ENCODE results near the gene ELOVL7.
"Not testable (repeated sequence)": the region's sequence is repeated elsewhere in the genome, so short reads cannot be mapped to it uniquely, and the experiment has no call there.

Gene ELOVL7

GRCh38 chr5:60802986-60803385 lies 41.1 kb downstream of the ELOVL7 start:
- DNase-seq (ENCODE audit: low read depth in 2 of 2): no peak
- TF ChIP-seq, protein P1, sequence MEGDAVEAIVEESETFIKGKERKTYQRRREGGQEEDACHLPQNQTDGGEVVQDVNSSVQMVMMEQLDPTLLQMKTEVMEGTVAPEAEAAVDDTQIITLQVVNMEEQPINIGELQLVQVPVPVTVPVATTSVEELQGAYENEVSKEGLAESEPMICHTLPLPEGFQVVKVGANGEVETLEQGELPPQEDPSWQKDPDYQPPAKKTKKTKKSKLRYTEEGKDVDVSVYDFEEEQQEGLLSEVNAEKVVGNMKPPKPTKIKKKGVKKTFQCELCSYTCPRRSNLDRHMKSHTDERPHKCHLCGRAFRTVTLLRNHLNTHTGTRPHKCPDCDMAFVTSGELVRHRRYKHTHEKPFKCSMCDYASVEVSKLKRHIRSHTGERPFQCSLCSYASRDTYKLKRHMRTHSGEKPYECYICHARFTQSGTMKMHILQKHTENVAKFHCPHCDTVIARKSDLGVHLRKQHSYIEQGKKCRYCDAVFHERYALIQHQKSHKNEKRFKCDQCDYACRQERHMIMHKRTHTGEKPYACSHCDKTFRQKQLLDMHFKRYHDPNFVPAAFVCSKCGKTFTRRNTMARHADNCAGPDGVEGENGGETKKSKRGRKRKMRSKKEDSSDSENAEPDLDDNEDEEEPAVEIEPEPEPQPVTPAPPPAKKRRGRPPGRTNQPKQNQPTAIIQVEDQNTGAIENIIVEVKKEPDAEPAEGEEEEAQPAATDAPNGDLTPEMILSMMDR (IDR thresholded peaks at IDR 0.05; ENCODE audit: low read depth, low read length): no peak
- no peak overlapping the region for H3K4me3 ChIP-seq (replicated peaks in 1 of 2; ENCODE audit: low read depth in 2 of 2, low read length in 2 of 2)

- H3K4me3 ChIP-seq (replicated peaks in 1 of 2; ENCODE audit: low read depth in 2 of 2, low read length in 2 of 2): no peak overlapping the region
- TF ChIP-seq, protein P1 (IDR thresholded peaks at IDR 0.05; ENCODE audit: low read depth, low read length): no peak
- no peak for DNase-seq (ENCODE audit: low read depth in 2 of 2)
Measured at GRCh38 chr5:60802226-60802625, 41.8 kb downstream of the ELOVL7 start.

DNA sequence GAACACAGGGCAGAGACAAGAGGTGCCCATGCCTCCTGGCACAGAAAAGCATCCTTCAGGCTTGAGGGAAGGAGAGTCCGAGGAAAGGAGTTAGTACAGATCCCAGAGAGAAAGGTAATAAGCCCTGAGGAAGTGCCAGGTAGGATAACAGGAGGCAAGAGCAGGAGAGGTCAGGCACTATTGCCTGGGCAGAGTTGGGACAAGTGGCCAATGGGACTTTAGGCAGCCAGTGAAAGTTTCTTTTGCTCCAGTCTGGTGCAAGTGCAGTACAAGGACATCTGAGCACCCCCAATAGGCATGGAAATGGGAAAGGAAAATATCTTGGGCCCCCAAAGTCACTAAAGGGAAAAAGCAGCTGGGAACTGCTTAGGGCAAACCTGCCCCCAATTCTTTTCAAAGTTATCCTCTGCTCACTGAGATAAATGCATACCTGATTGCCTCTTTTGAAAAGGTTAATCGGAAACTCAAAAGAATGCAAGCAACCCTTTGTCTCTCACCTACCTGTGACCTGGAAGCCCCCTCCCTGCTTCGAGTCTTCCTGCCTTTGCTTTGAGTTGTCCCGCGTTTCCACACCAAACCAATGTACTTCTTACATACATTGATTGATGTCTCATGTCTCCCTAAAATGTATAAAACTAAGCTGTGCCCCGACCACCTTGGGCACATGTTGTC lies 46.5 kb downstream of the ELOVL7 start:
- H3K4me3 ChIP-seq (replicated peaks in 1 of 2; ENCODE audit: low read depth in 2 of 2, low read length in 2 of 2): no peak overlapping the region
- no peak for DNase-seq (ENCODE audit: low read depth in 2 of 2)
- TF ChIP-seq, protein P1 (IDR thresholded peaks at IDR 0.05; ENCODE audit: low read depth, low read length): no peak

DNA sequence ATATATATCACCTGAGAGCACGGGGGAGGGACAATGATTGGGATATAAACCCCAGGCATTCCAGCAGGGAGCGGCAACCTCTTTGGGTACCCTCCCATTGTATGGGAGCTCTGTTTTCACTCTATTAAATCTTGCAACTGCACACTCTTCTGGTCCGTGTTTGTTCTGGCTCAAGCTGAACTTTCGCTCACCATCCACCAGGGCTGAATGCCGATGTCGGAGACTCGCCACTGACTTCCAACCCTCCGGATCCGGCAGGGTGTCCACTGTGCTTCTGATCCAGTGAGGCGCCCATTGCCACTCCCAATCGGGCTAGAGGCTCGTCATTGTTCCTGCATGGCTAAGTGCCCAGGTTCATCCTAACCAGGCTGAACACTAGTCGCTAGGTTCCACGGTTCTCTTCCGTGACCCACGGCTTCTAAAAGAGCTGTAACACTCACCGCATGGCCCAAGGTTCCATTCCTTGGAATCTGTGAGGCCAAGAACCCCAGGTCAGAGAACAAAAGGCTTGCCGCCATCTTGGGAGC lies 48.6 kb downstream of the ELOVL7 start:
- H3K4me3 ChIP-seq (replicated peaks in 1 of 2; ENCODE audit: low read depth in 2 of 2, low read length in 2 of 2); DNase-seq (ENCODE audit: low read depth in 2 of 2): not testable (repeated sequence)

DNA sequence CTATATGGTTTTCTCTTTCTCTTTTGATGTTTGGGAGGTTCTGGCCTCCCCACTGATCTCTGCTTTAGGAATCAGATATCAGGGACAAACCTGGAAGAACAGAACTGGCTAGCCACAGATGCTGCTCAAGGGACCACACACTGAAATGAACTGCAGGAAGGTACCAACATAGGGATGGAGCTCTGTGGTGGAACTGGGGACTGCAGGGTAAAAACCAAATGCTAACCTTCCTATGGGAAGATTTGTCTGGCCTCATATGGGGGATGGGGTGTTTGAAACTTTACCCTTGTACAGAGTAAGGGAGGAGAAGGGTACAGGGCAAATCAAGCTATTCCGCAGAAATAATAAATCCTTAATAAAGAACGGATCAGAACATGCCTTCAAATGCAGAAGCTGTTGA lies 49.4 kb downstream of the ELOVL7 start:
- TF ChIP-seq, protein P1 (IDR thresholded peaks at IDR 0.05; ENCODE audit: low read depth, low read length): no peak
- no peak overlapping the region for H3K4me3 ChIP-seq (replicated peaks in 1 of 2; ENCODE audit: low read depth in 2 of 2, low read length in 2 of 2)
- no peak for DNase-seq (ENCODE audit: low read depth in 2 of 2)

DNA sequence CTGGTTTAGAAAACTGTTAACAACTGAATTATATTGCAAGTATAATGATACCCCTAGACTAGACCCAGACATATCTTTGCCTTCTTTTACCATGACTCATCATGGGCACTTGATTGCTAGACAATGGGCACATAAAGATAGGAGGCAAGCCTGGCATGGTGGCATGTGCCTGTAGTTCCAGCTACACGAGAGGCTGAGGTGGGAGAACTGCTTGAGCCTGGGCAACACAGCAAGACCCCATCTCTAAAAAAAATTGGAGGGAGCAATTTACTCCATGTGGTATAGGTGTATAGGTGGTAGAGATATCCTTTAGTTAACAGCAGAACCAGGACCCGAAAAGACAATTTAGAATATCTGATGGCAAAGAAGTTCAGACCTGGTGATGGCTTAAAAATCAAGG lies 51.6 kb downstream of the ELOVL7 start:
- DNase-seq (ENCODE audit: low read depth in 2 of 2): no peak
- H3K4me3 ChIP-seq (replicated peaks in 1 of 2; ENCODE audit: low read depth in 2 of 2, low read length in 2 of 2): no peak overlapping the region
- TF ChIP-seq, protein P1 (IDR thresholded peaks at IDR 0.05; ENCODE audit: low read depth, low read length): no peak

GRCh38 chr5:60789551-60789950 lies 54.5 kb downstream of the ELOVL7 start:
- no peak overlapping the region for H3K4me3 ChIP-seq (replicated peaks in 1 of 2; ENCODE audit: low read depth in 2 of 2, low read length in 2 of 2)
- DNase-seq (ENCODE audit: low read depth in 2 of 2): no peak
- TF ChIP-seq, protein P1 (IDR thresholded peaks at IDR 0.05; ENCODE audit: low read depth, low read length): no peak
